ENCODE results near the gene C1QTNF2. TPM values are rescaled to one million over a fixed set of nuclear protein-coding genes. Genes with fewer than 3 reads are reported as not detected.

Gene C1QTNF2
- total and polyA plus RNA-seq, 2 of the 4 experiments (the other 2 are of a cell fraction): 0.72 to 1.2 TPM

DNA sequence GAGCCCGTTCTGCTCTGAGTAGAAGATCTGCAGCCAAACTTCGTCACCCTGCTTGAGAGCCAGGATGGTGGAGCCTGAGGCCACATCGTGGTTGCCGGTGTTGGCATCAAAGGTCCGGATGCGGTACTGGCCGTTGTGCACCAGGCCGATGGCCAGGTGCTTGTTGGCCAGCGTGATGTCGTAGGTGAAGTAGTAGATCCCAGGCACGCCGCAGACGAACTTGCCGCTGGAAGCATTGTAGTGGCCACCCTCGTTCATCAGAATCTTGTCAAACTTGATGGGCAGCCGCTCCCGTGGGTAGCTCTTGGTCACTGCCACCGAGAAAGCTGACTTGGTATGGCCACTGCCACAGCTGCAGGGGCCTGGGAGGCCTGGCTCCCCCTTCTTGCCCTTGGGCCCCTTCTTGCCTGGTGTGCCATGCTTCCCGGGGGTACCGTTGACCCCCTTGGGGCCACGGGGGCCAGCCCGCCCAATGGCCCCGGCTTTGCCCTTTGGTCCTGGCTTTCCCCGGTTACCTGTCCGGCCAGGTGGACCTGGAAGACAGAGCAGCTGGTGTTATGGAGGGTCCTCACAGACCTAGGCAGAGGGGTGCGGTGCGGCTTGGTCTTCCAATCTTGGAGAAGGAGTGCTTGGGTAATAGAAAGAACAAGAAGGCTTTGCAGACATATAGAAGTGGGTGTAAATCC lies 21.0 kb downstream of the C1QTNF2 start:
- no peaks in the 10 kb centered on the region; the same call in 1 of the 2 replicates for H3K9me1 ChIP-seq (ENCODE audit: insufficient read depth, low read length)
- no peaks in the 10 kb centered on the region for H3K79me1 ChIP-seq (ENCODE audit: low read depth in 1 of 2, low read length in 2 of 2)
- no peaks in the 10 kb centered on the region for H3K4me1 ChIP-seq (ENCODE audit: control insufficient read depth, insufficient read depth, low read length)
- H3K27ac ChIP-seq (ENCODE audit: insufficient read depth, low read length): no peak overlapping the region
- H3K56ac ChIP-seq (ENCODE audit: extremely low read depth, insufficient read depth, low read length): no peak overlapping the region
- H2BK5ac ChIP-seq (ENCODE audit: low read depth, low read length, poor library complexity, severe bottlenecking): no peak overlapping the region
- H3K36me3 ChIP-seq (ENCODE audit: control insufficient read depth, insufficient read depth, low read length): no peaks in the 10 kb centered on the region
- dilution Hi-C loops (cut with HindIII; ENCODE audit: low sequenced_read_pairs, unreplicated experiment): no loop called here
- no peak overlapping the region for H3K9ac ChIP-seq (ENCODE audit: low read depth, low read length)
- no peak overlapping the region for H2AK9ac ChIP-seq (replicated peaks; ENCODE audit: low read depth, low read length, poor library complexity)
- no peaks in the 10 kb centered on the region for H3K27me3 ChIP-seq (ENCODE audit: control insufficient read depth, insufficient read depth, low read length)
- H3K14ac ChIP-seq (replicated peaks; ENCODE audit: low read depth, low read length): no peak overlapping the region
- H3K23ac ChIP-seq (ENCODE audit: low read depth, low read length): no peak overlapping the region
- H4K5ac ChIP-seq (ENCODE audit: low read depth, low read length): no peak overlapping the region
- ChIA-PET CTCF (no interaction called here), POLR2A (ENCODE audit: unreplicated experiment) (no interaction called here)
- H3K4me3 ChIP-seq (ENCODE audit: insufficient read depth, low read depth, low read length): no peak overlapping the region
- no peak overlapping the region for H3K4ac ChIP-seq (ENCODE audit: low read depth, low read length)
- in situ Hi-C loops (cut with MboI; ENCODE audit: low sequenced_read_pairs): loop anchor here (5.0 to 25.0 kb wide), 2 partner anchors 327 to 912 kb away; no protein-coding TSS in a partner anchor
- no peaks in the 10 kb centered on the region for H3K9me3 ChIP-seq (ENCODE audit: control insufficient read depth, insufficient read depth, low read length)
- H4K91ac ChIP-seq (ENCODE audit: insufficient read depth, low read depth, low read length): no peak overlapping the region
- ATAC-seq (ENCODE audit: low read depth): no peak
- BruUV-seq (replicated peaks): no TSS peak
- no peak for TF ChIP-seq MAFK (IDR thresholded peaks at IDR 0.05; ENCODE audit: low read depth, low read length)
- TF ChIP-seq, protein P1, sequence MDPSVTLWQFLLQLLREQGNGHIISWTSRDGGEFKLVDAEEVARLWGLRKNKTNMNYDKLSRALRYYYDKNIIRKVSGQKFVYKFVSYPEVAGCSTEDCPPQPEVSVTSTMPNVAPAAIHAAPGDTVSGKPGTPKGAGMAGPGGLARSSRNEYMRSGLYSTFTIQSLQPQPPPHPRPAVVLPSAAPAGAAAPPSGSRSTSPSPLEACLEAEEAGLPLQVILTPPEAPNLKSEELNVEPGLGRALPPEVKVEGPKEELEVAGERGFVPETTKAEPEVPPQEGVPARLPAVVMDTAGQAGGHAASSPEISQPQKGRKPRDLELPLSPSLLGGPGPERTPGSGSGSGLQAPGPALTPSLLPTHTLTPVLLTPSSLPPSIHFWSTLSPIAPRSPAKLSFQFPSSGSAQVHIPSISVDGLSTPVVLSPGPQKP (IDR thresholded peaks at IDR 0.05; ENCODE audit: borderline replicate concordance, low read depth, low read length): no peak
- TF ChIP-seq, protein P2, sequence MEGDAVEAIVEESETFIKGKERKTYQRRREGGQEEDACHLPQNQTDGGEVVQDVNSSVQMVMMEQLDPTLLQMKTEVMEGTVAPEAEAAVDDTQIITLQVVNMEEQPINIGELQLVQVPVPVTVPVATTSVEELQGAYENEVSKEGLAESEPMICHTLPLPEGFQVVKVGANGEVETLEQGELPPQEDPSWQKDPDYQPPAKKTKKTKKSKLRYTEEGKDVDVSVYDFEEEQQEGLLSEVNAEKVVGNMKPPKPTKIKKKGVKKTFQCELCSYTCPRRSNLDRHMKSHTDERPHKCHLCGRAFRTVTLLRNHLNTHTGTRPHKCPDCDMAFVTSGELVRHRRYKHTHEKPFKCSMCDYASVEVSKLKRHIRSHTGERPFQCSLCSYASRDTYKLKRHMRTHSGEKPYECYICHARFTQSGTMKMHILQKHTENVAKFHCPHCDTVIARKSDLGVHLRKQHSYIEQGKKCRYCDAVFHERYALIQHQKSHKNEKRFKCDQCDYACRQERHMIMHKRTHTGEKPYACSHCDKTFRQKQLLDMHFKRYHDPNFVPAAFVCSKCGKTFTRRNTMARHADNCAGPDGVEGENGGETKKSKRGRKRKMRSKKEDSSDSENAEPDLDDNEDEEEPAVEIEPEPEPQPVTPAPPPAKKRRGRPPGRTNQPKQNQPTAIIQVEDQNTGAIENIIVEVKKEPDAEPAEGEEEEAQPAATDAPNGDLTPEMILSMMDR (conservative IDR thresholded peaks at IDR 0.05; ENCODE audit: low read depth, low read length): no peak
- TF ChIP-seq, protein P3, sequence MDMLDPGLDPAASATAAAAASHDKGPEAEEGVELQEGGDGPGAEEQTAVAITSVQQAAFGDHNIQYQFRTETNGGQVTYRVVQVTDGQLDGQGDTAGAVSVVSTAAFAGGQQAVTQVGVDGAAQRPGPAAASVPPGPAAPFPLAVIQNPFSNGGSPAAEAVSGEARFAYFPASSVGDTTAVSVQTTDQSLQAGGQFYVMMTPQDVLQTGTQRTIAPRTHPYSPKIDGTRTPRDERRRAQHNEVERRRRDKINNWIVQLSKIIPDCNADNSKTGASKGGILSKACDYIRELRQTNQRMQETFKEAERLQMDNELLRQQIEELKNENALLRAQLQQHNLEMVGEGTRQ (IDR thresholded peaks at IDR 0.05; ENCODE audit: low read depth, low read length): no peak
- no peak for TF ChIP-seq FOS (IDR thresholded peaks at IDR 0.05; ENCODE audit: low read depth, low read length)
- no peak for TF ChIP-seq CEBPB (IDR thresholded peaks at IDR 0.05; ENCODE audit: low read depth, low read length)
- no peak for TF ChIP-seq CHD1 (IDR thresholded peaks at IDR 0.05; ENCODE audit: low read depth, low read length)
- no peak for TF ChIP-seq SMC3 (IDR thresholded peaks at IDR 0.05; ENCODE audit: low read depth, low read length)
- no peak for TF ChIP-seq POLR2A (IDR thresholded peaks at IDR 0.05; ENCODE audit: low read depth, low read length)
- DNase-seq: no peak
- 94% methylated on average over 11 of the region's 27 CpGs; no CpG with 5 or more reads in 1 of the 2 experiments for WGBS, 2 experiments (ENCODE audit: extremely low coverage in 2 of 2, insufficient read length in 1 of 2)
- no peak overlapping the region for H3K18ac ChIP-seq (ENCODE audit: low read depth, low read length)
- H4K8ac ChIP-seq (ENCODE audit: low read depth in 2 of 2, low read length in 2 of 2): no peak overlapping the region
- H2BK15ac ChIP-seq (ENCODE audit: low read depth, low read length): no peak overlapping the region
- no peak overlapping the region for H2BK120ac ChIP-seq (ENCODE audit: low read depth, low read length)
- no peak overlapping the region for H2AFZ ChIP-seq (replicated peaks; ENCODE audit: low read length, poor library complexity)
- H4K20me1 ChIP-seq (ENCODE audit: insufficient read depth, low read length): no peaks in the 10 kb centered on the region
- intact Hi-C loops (cut with micrococcal nuclease): loop anchor here (5.0 kb wide), 1 partner anchor 907 kb away; no protein-coding TSS in a partner anchor
- no peak overlapping the region for H2AK5ac ChIP-seq (ENCODE audit: low read depth, low read length)
- H2BK20ac ChIP-seq (ENCODE audit: low read depth, low read length): no peak overlapping the region
- no peak overlapping the region for H3K4me2 ChIP-seq (ENCODE audit: low read depth, low read length)
